Esophagus (tissue), 2 donors: ENCODE measurements around the gene PIAS4. TPM values are rescaled to one million over a fixed set of nuclear protein-coding genes. Genes with fewer than 3 reads are reported as not detected.

Source experiments
- H3K27ac ChIP-seq, 2 donors: one replicate each; pipeline ENCODE4 v1.5.1; 2013; ENCODE audit warnings: low read depth in 2 of 2, mild to moderate bottlenecking in 2 of 2, inconsistent platforms in 1 of 2, low read length in 1 of 2, moderate library complexity in 1 of 2
- H3K27me3 ChIP-seq, 2 donors: one replicate each; pipeline ENCODE4 v1.6.1; 2013; ENCODE audit warnings: low read length in 2 of 2, control low read depth in 1 of 2, mild to moderate bottlenecking in 1 of 2; ENCODE audit not compliant: insufficient read depth in 2 of 2, control insufficient read depth in 1 of 2
- H3K36me3 ChIP-seq, 2 donors: one replicate each; pipeline ENCODE4 v1.6.1; 2013; ENCODE audit warnings: low read length in 1 of 2; ENCODE audit not compliant: control insufficient read depth in 2 of 2, insufficient read depth in 2 of 2
- H3K4me1 ChIP-seq, 2 donors: one replicate each; pipeline ENCODE4 v1.6.1; 2013; ENCODE audit warnings: low read length in 1 of 2; ENCODE audit not compliant: control insufficient read depth in 2 of 2, insufficient read depth in 2 of 2
- H3K4me3 ChIP-seq, 2 donors: one replicate each; pipeline ENCODE4 v1.5.1; 2013; ENCODE audit warnings: low read length in 2 of 2, mild to moderate bottlenecking in 2 of 2, low read depth in 1 of 2, moderate library complexity in 1 of 2
- H3K9me3 ChIP-seq, 2 donors: one replicate each; pipeline ENCODE4 v1.6.1; 2013; ENCODE audit warnings: mild to moderate bottlenecking in 2 of 2, low read depth in 1 of 2, low read length in 1 of 2, moderate library complexity in 1 of 2; ENCODE audit not compliant: control insufficient read depth in 2 of 2, insufficient read depth in 1 of 2
- WGBS, 2 donors: extraction: QIAGEN DNeasy Blood & Tissue Kit; methylation state at CpG; one replicate each; pipeline ENCODE4 v1.1.7; 2013; 5-methylcytosine and 5-hydroxymethylcytosine counted together
- polyA plus RNA-seq, 2 donors: library from polyadenylated mRNA; stranded (reverse); fragments of 200-250 nt; gene quantifications; one replicate each; pipeline ENCODE4 v1.2.3, GENCODE V29; 2013
- donor health status: healthy with polysubstance abuse.
- donor health status: Bipolar disorder and iron deficiency.

PIAS4 gene
- polyA plus RNA-seq, 2 donors: 9.6 to 10.9 TPM

- WGBS, 2 donors: 62% methylated on average over 12 of the region's 12 CpGs
- no peaks in the 10 kb centered on the region for H3K27me3 ChIP-seq
- H3K4me3 ChIP-seq: no peak overlapping the region
- no peak overlapping the region for H3K27ac ChIP-seq
- H3K9me3 ChIP-seq: no peaks in the 10 kb centered on the region
- H3K4me1 ChIP-seq: peaks cover 0 to 3% of the 10 kb centered on the region in 2 donors
- peaks cover 0 to 2% of the 10 kb centered on the region in 2 donors for H3K36me3 ChIP-seq
Measured at GRCh38 chr19:4069331-4069959, 61.9 kb downstream of the PIAS4 start.

GRCh38 chr19:4071610-4072009 is 64.1 kb downstream of the PIAS4 start:
- Histone ChIP-seq H3K4me3 (no peak overlapping the region), H3K27me3 (no peaks in the 10 kb centered on the region), H3K4me1 (peaks cover 0 to 3% of the 10 kb centered on the region in 2 donors), H3K36me3 (no peaks in the 10 kb centered on the region), H3K27ac (no peak overlapping the region), H3K9me3 (no peaks in the 10 kb centered on the region)
- WGBS, 2 donors: 93% methylated on average over 3 of the region's 3 CpGs

GRCh38 chr19:4075373-4075772 is 67.8 kb downstream of the PIAS4 start:
- H3K27ac ChIP-seq: no peak overlapping the region
- H3K9me3 ChIP-seq: no peaks in the 10 kb centered on the region
- H3K27me3 ChIP-seq: no peaks in the 10 kb centered on the region
- H3K36me3 ChIP-seq: no peaks in the 10 kb centered on the region
- WGBS, 2 donors: 59 to 60% methylated on average over 9 of the region's 9 CpGs
- H3K4me1 ChIP-seq: peaks cover 2% of the 10 kb centered on the region in 2 donors
- H3K4me3 ChIP-seq: no peak overlapping the region

- H3K4me1 ChIP-seq: peaks cover 2 to 4% of the 10 kb centered on the region in 2 donors
Measured at GRCh38 chr19:4077007-4077374, 69.5 kb downstream of the PIAS4 start.

GRCh38 chr19:4077800-4078684 is 70.5 kb downstream of the PIAS4 start:
- H3K27me3 ChIP-seq: no peaks in the 10 kb centered on the region
- 11% methylated on average over 31 to 32 of the region's 33 CpGs for WGBS, 2 donors
- peak overlapping the region; percentile 50 to 77 for H3K27ac ChIP-seq
- no peaks in the 10 kb centered on the region for H3K9me3 ChIP-seq
- H3K4me3 ChIP-seq: peak overlapping the region; percentile 51 to 53
- H3K4me1 ChIP-seq: peaks cover 4% of the 10 kb centered on the region in 2 donors
- no peaks in the 10 kb centered on the region for H3K36me3 ChIP-seq

More at GRCh38 chr19:4077007-4077374, 69.5 kb downstream of the PIAS4 start:
- H3K9me3 ChIP-seq: no peaks in the 10 kb centered on the region
- 86 to 90% methylated on average over 3 of the region's 3 CpGs for WGBS, 2 donors
- no peaks in the 10 kb centered on the region for H3K27me3 ChIP-seq
- no peaks in the 10 kb centered on the region for H3K36me3 ChIP-seq
- H3K4me3 ChIP-seq: no peak overlapping the region
- H3K27ac ChIP-seq: peak overlapping the region in 1 of 2 donors; percentile 62

- Histone ChIP-seq H3K4me1 (peaks cover 4 to 18% of the 10 kb centered on the region in 2 donors), H3K27ac (no peak overlapping the region), H3K4me3 (no peak overlapping the region), H3K36me3 (no peaks in the 10 kb centered on the region), H3K27me3 (no peaks in the 10 kb centered on the region), H3K9me3 (no peaks in the 10 kb centered on the region)
- WGBS, 2 donors: 73 to 80% methylated on average over 6 of the region's 6 CpGs
Measured at GRCh38 chr19:4080473-4080872, 72.9 kb downstream of the PIAS4 start.

GRCh38 chr19:4081441-4082129 is 74.0 kb downstream of the PIAS4 start:
- Histone ChIP-seq H3K36me3 (no peaks in the 10 kb centered on the region), H3K27me3 (no peaks in the 10 kb centered on the region), H3K9me3 (no peaks in the 10 kb centered on the region), H3K4me3 (no peak overlapping the region), H3K27ac (peak overlapping the region; percentile 8 to 38), H3K4me1 (peaks cover 4 to 18% of the 10 kb centered on the region in 2 donors)
- 32 to 42% methylated on average over 2 of the region's 2 CpGs for WGBS, 2 donors

GRCh38 chr19:4082172-4082571 is 74.6 kb downstream of the PIAS4 start:
- Histone ChIP-seq H3K4me1 (peaks cover 2 to 18% of the 10 kb centered on the region in 2 donors), H3K27ac (peak overlapping the region; percentile 8 to 38), H3K9me3 (no peaks in the 10 kb centered on the region), H3K4me3 (no peak overlapping the region), H3K36me3 (no peaks in the 10 kb centered on the region), H3K27me3 (no peaks in the 10 kb centered on the region)
- WGBS, 2 donors: 83 to 87% methylated on average over 9 of the region's 9 CpGs

- Histone ChIP-seq H3K36me3 (no peaks in the 10 kb centered on the region), H3K27ac (peak overlapping the region; percentile 71 to 86), H3K27me3 (no peaks in the 10 kb centered on the region), H3K4me3 (peak overlapping the region in 1 of 2 donors; percentile 23), H3K4me1 (peaks cover 2 to 16% of the 10 kb centered on the region in 2 donors), H3K9me3 (no peaks in the 10 kb centered on the region)
- WGBS, 2 donors: 51 to 53% methylated on average over 27 to 28 of the region's 28 CpGs
Measured at GRCh38 chr19:4083677-4084546, 76.4 kb downstream of the PIAS4 start.
